Endothelial cell of umbilical vein (primary cell): ENCODE data around the gene CLDN6. TPM values are rescaled to one million over a fixed set of nuclear protein-coding genes. Genes with fewer than 3 reads are reported as not detected.

Source experiments
- BruUV-seq: library from RNA; stranded (reverse); fragments of 400-500 nt; replicated peaks from 2 replicates; lab custom pipeline; 2021; lab: Mats Ljungman, UMichigan
- CTCF ChIA-PET: fragments of 300-600, 350-600 bp; sonication (Branson Sonifier 250); formaldehyde crosslinking; loops from one replicate; lab custom pipeline; 2021; ENCODE audit warnings: antibody characterized with exemption, inconsistent platforms; lab: Charles Lee
- POLR2A ChIA-PET: fragments of 300-600, 350-600 bp; sonication (Branson Sonifier 250); formaldehyde crosslinking; loops from one replicate; lab custom pipeline; 2021; ENCODE audit warnings: antibody characterized with exemption, inconsistent platforms; lab: Charles Lee
- DNase-seq: peaks from one replicate; pipeline ENCODE4 v3.0.0-alpha.2; 2011; ENCODE audit warnings: low read depth, low spot score
- FAIRE-seq: peaks from 2 replicates; lab custom pipeline; 2011; peaks lifted over from hg19 to GRCh38; lab: Jason Lieb, UNC
- H2AFZ ChIP-seq: 2 replicates; pipeline ENCODE4 v1.6.0; 2012; ENCODE audit warnings: low read depth, low read length, control low read depth, inconsistent platforms
- H3K27ac ChIP-seq: 2 replicates; pipeline ENCODE4 v1.5.1; 2011; ENCODE audit warnings: low read depth, mild to moderate bottlenecking, control low read depth, low read length, moderate library complexity; ENCODE audit not compliant: insufficient read depth
- H3K27me3 ChIP-seq, 2 experiments: 2 replicates each; pipeline versions ENCODE4 v1.6.0 to v1.6.1; 2011; ENCODE audit warnings: low read length in 2 of 2, mixed read lengths in 1 of 2; ENCODE audit not compliant: control insufficient read depth in 2 of 2, insufficient read depth in 2 of 2
- H3K36me3 ChIP-seq, 2 experiments: 2 replicates in 1 of 2; 3 replicates in 1 of 2; pipeline ENCODE4 v1.5.1; 2011; ENCODE audit warnings: low read length in 2 of 2, mild to moderate bottlenecking in 1 of 2, moderate library complexity in 1 of 2; ENCODE audit not compliant: control insufficient read depth in 2 of 2, insufficient read depth in 2 of 2; ENCODE audit errors: extremely low read depth in 1 of 2
- H3K4me1 ChIP-seq: 3 replicates; pipeline ENCODE4 v1.5.1; 2011; ENCODE audit warnings: mild to moderate bottlenecking, low read length; ENCODE audit not compliant: control insufficient read depth, insufficient read depth; ENCODE audit errors: extremely low read depth
- H3K4me2 ChIP-seq: 2 replicates; pipeline ENCODE4 v1.6.1; 2011; ENCODE audit warnings: low read length, control low read depth, mixed read lengths; ENCODE audit not compliant: insufficient read depth
- H3K4me3 ChIP-seq, 3 experiments: fragments of 200-600 bp in 1 of 3; sonication (generic), shearing (Covaris generic) in 1 of 3; replicated peaks in 1 of 3; 2 replicates each; pipeline ENCODE4 v1.5.1; 2011 to 2016; ENCODE audit warnings: control low read depth in 3 of 3, low read length in 3 of 3, mild to moderate bottlenecking in 2 of 3, inconsistent platforms in 1 of 3, low read depth in 1 of 3, moderate library complexity in 1 of 3; ENCODE audit not compliant: insufficient read depth in 1 of 3
- H3K79me2 ChIP-seq: 2 replicates; pipeline ENCODE4 v1.6.0; 2012; ENCODE audit warnings: low read length, inconsistent platforms; ENCODE audit not compliant: control insufficient read depth, insufficient read depth
- H3K9ac ChIP-seq: replicated peaks from 2 replicates; pipeline ENCODE3; 2011; ENCODE audit warnings: low read length, control low read depth; ENCODE audit not compliant: insufficient read depth; ENCODE audit errors: extremely low read depth
- H3K9me1 ChIP-seq: replicated peaks from 3 replicates; pipeline ENCODE4 v1.6.0; 2011; ENCODE audit warnings: mild to moderate bottlenecking, low read length; ENCODE audit not compliant: control insufficient read depth, insufficient read depth; ENCODE audit errors: extremely low read depth
- H3K9me3 ChIP-seq: replicated peaks from 2 replicates; pipeline ENCODE4 v1.5.1; 2012; ENCODE audit warnings: low read length, inconsistent platforms; ENCODE audit not compliant: control insufficient read depth, insufficient read depth
- H4K20me1 ChIP-seq: replicated peaks from 2 replicates; pipeline ENCODE3; 2011; ENCODE audit warnings: mild to moderate bottlenecking, low read length; ENCODE audit not compliant: control insufficient read depth, insufficient read depth; ENCODE audit errors: extremely low read depth
- CTCF ChIP-seq, 2 donors: IDR thresholded peaks; 1 replicate in 1 of 2; 2 replicates in 1 of 2; pipeline ENCODE4 v1.5.1; 2011; ENCODE audit warnings: low read length in 2 of 2, mild to moderate bottlenecking in 2 of 2, moderate library complexity in 2 of 2, control low read depth in 1 of 2, inconsistent platforms in 1 of 2, low read depth in 1 of 2; ENCODE audit not compliant: insufficient read depth in 1 of 2; ENCODE audit errors: extremely low read depth in 1 of 2
- EZH2 ChIP-seq: IDR thresholded peaks from 2 replicates; pipeline ENCODE4 v1.6.1; 2012; ENCODE audit warnings: borderline replicate concordance, low read depth, mild to moderate bottlenecking, moderate library complexity, low read length, inconsistent platforms; ENCODE audit not compliant: severe bottlenecking
- FOS ChIP-seq: IDR thresholded peaks from 2 replicates; pipeline ENCODE4 v1.6.1; 2011; ENCODE audit warnings: mild to moderate bottlenecking, low read length, moderate library complexity, borderline replicate concordance; ENCODE audit not compliant: insufficient read depth
- GATA2 ChIP-seq: IDR thresholded peaks from 2 replicates; pipeline ENCODE4 v1.7.0; 2011; ENCODE audit warnings: low read depth, mild to moderate bottlenecking, moderate library complexity, mixed read lengths, low read length; ENCODE audit not compliant: insufficient read length, insufficient read depth
- JUN ChIP-seq: IDR thresholded peaks from 2 replicates; pipeline ENCODE4 v1.6.1; 2011; ENCODE audit warnings: borderline replicate concordance, low read depth; ENCODE audit not compliant: insufficient read length, insufficient read depth
- MAX ChIP-seq: IDR thresholded peaks from 2 replicates; pipeline ENCODE4 v1.6.1; 2011; ENCODE audit not compliant: insufficient read depth, insufficient read length
- MYC ChIP-seq: IDR thresholded peaks from one replicate; pipeline ENCODE4 v1.6.1; 2011; ENCODE audit warnings: mild to moderate bottlenecking, low read depth, low read length
- POLR2A ChIP-seq: IDR thresholded peaks from 2 replicates; pipeline ENCODE4 v1.6.1; 2012; ENCODE audit warnings: low read depth, mild to moderate bottlenecking, control low read depth, low read length
- POLR2AphosphoS5 ChIP-seq: IDR thresholded peaks from 2 replicates; pipeline ENCODE4 v1.6.1; 2012; ENCODE audit warnings: low read depth, mild to moderate bottlenecking, control low read depth, low read length, moderate library complexity; ENCODE audit not compliant: insufficient read depth
- dilution Hi-C: fragments of 300-500 bp; cut with MboI; formaldehyde crosslinking; loops from one replicate; pipeline ENCODE4 v1.15.0; 2019; ENCODE audit warnings: low sequenced_read_pairs; ENCODE audit not compliant: extremely low pct_ligation_motif_present
- intact Hi-C: fragments of 100-400 bp; cut with micrococcal nuclease; formaldehyde crosslinking; loops from one replicate; pipeline ENCODE4 v1.10.0; 2022
- polyA plus RNA-seq, 4 experiments: library from polyadenylated mRNA; depleted of rRNA in 3 of 4; stranded (reverse) in 3 of 4; unstranded in 1 of 4; fragments of >200 nt; gene quantifications; 2 replicates each; pipeline versions ENCODE4 v1.2.1 to v1.2.3, GENCODE V29; 2011 to 2012; ENCODE audit warnings: missing spikeins in 1 of 4
- total RNA-seq: library from RNA; stranded (reverse); gene quantifications from 2 replicates; pipeline ENCODE4 v1.2.3, GENCODE V29; 2021

Gene CLDN6
- total and polyA plus RNA-seq, 2 donors (not counting 3 experiments of a cell fraction or from before 2014, with no cell fraction given), result 0.28 TPM; not detected in 1

- no peak overlapping the region for H3K4me3 ChIP-seq
- no peak overlapping the region for H3K4me2 ChIP-seq
- H3K27me3 ChIP-seq, result peaks cover 19 to 20% of the 10 kb centered on the region in 2 experiments
- no peak overlapping the region for H3K27ac ChIP-seq
- dilution Hi-C loops, result no loop called here
- no peaks in the 10 kb centered on the region for H3K79me2 ChIP-seq
- H2AFZ ChIP-seq, result no peak overlapping the region
- CTCF ChIA-PET, result interaction anchor here (1.7 to 1.8 kb wide), 3 partner anchors 11 to 23 kb away, joined by 6 to 10 read pairs (median 8); partner anchors contain the start of gene TNFRSF12A
- DNase-seq (no peak), FAIRE-seq (no peak)
- intact Hi-C loops, result no loop called here
- POLR2A ChIA-PET, result interaction anchor here (1.8 kb wide), 1 partner anchor 12 kb away, joined by 11 read pairs; the partner anchor contains the start of gene TNFRSF12A
- H3K9ac ChIP-seq, result no peak overlapping the region
- H3K9me1 ChIP-seq, result no peaks in the 10 kb centered on the region
- no TSS peak for BruUV-seq
- H4K20me1 ChIP-seq, result no peaks in the 10 kb centered on the region
- TF ChIP-seq CTCF (IDR thresholded peaks at IDR 0.05; ENCODE audit: extremely low read depth in 1 of 2, insufficient read depth in 1 of 2, low read depth in 1 of 2, low read length in 2 of 2) (no peak), FOS (no peak), POLR2A (no peak), GATA2 (no peak), MAX (no peak), MYC (no peak), EZH2 (no peak), POLR2AphosphoS5 (no peak), JUN (no peak)
- H3K9me3 ChIP-seq, result no peaks in the 10 kb centered on the region
- no peaks in the 10 kb centered on the region for H3K36me3 ChIP-seq
- peaks cover 16% of the 10 kb centered on the region for H3K4me1 ChIP-seq
These were observed 9.3 kb downstream of the CLDN6 start for GRCh38 chr16:3008690-3009037.
